Ovary (tissue), 3 donors: ENCODE results near the gene TOX3.

Experiments
- CTCF ChIP-seq, 3 donors: fragments of 450-650 bp in 2 of 3; fragments of 200-600 bp in 1 of 3; IDR thresholded peaks; one replicate each; pipeline versions ENCODE4 v1.5.1 to v1.8.0; 2016 to 2022; ENCODE audit warnings: antibody characterized with exemption in 3 of 3, mild to moderate bottlenecking in 1 of 3
- EP300 ChIP-seq: sonication (generic); formaldehyde crosslinking; IDR thresholded peaks from one replicate; pipeline ENCODE4 v1.6.1; 2017; ENCODE audit warnings: antibody characterized with exemption
- donor health status: DM: no; HTN: no; CAD: no.

- TF ChIP-seq CTCF (IDR thresholded peaks at IDR 0.05) (no peak), EP300 (no peak)
These were observed 14.6 kb downstream of the TOX3 start for GRCh38 chr16:52532384-52532783.
